HFF-Myc (cell line): ENCODE results near the gene HOOK2.

Experiments
- DNase-seq: peaks from one replicate; pipeline ENCODE4 v3.0.0-alpha.2; 2011; ENCODE audit warnings: low read depth; ENCODE audit errors: extremely low read depth
- H3K4me3 ChIP-seq: replicated peaks from 2 replicates; pipeline ENCODE4 v1.5.1; 2011; ENCODE audit warnings: low read depth, mild to moderate bottlenecking, control low read depth, low read length
- CTCF ChIP-seq: IDR thresholded peaks from 2 replicates; pipeline ENCODE4 v1.5.1; 2012; ENCODE audit warnings: mild to moderate bottlenecking, low read depth, low read length, control low read depth; ENCODE audit errors: missing control alignments

The HOOK2 gene

GRCh38 chr19:12750851-12751250, 24.5 kb downstream of the HOOK2 start:
- DNase-seq: no peak
- no peak overlapping the region for H3K4me3 ChIP-seq
- TF ChIP-seq CTCF: no peak

- no peak for TF ChIP-seq CTCF
- H3K4me3 ChIP-seq: no peak overlapping the region
- no peak for DNase-seq
Measured at GRCh38 chr19:12749938-12750521, 25.3 kb downstream of the HOOK2 start.

- no peak overlapping the region for H3K4me3 ChIP-seq
- TF ChIP-seq CTCF: no peak
- no peak for DNase-seq
Measured at GRCh38 chr19:12748489-12748888, 26.9 kb downstream of the HOOK2 start.

- no peak for TF ChIP-seq CTCF
- DNase-seq: no peak
- H3K4me3 ChIP-seq: no peak overlapping the region
Measured at GRCh38 chr19:12745166-12745897, 30.0 kb downstream of the HOOK2 start.

- peak overlapping the region; percentile 100 for H3K4me3 ChIP-seq
- TF ChIP-seq CTCF: no peak
- no peak for DNase-seq
Measured at GRCh38 chr19:12737835-12738351, 37.5 kb downstream of the HOOK2 start.

- TF ChIP-seq CTCF: no peak
- peak; percentile 100 for DNase-seq
- H3K4me3 ChIP-seq: peak within 1 kb of the TSS; percentile 100
Measured at GRCh38 chr19:12736995-12737834, 38.1 kb downstream of the HOOK2 start, which contains the start of gene GET3. Gene GET3 (plus strand): TSS chr19:12737497. CDS start chr19:12737506, 9 bp downstream.
